ENCODE results near the gene OSBPL9. TPM values are rescaled to one million over a fixed set of nuclear protein-coding genes. Genes with fewer than 3 reads are reported as not detected.

OSBPL9 gene
- total RNA-seq, 4 donors from 2014 or later, result 56.9 to 110 (median 78.3) TPM

- Histone ChIP-seq H3K9me3 (no peaks in the 10 kb centered on the region), H3K36me3 (no peaks in the 10 kb centered on the region), H3K27me3 (no peaks in the 10 kb centered on the region), H3K27ac (peak overlapping the region in 3 of 4 donors; percentile 44 to 50 (median 44)), H3K4me1 (peaks cover 8 to 25% (median 14%) of the 10 kb centered on the region in 3 donors), H3K4me3 (no peak overlapping the region)
- TF ChIP-seq POLR2AphosphoS5 (IDR thresholded peaks at IDR 0.05) (peak; percentile 22), POLR2A (IDR thresholded peaks at IDR 0.05) (no peak), EP300 (IDR thresholded peaks at IDR 0.05) (no peak)
- TF ChIP-seq, protein P1, sequence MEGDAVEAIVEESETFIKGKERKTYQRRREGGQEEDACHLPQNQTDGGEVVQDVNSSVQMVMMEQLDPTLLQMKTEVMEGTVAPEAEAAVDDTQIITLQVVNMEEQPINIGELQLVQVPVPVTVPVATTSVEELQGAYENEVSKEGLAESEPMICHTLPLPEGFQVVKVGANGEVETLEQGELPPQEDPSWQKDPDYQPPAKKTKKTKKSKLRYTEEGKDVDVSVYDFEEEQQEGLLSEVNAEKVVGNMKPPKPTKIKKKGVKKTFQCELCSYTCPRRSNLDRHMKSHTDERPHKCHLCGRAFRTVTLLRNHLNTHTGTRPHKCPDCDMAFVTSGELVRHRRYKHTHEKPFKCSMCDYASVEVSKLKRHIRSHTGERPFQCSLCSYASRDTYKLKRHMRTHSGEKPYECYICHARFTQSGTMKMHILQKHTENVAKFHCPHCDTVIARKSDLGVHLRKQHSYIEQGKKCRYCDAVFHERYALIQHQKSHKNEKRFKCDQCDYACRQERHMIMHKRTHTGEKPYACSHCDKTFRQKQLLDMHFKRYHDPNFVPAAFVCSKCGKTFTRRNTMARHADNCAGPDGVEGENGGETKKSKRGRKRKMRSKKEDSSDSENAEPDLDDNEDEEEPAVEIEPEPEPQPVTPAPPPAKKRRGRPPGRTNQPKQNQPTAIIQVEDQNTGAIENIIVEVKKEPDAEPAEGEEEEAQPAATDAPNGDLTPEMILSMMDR (IDR thresholded peaks at IDR 0.05), result no peak
- 10 to 12% methylated on average over 3 of the region's 3 CpGs for WGBS, 2 donors (ENCODE audit: low coverage in 1 of 2)
- ATAC-seq, result peak; percentile 86
These were observed 44.2 kb downstream of the OSBPL9 start for GRCh38 chr1:51661081-51661518.

DNA sequence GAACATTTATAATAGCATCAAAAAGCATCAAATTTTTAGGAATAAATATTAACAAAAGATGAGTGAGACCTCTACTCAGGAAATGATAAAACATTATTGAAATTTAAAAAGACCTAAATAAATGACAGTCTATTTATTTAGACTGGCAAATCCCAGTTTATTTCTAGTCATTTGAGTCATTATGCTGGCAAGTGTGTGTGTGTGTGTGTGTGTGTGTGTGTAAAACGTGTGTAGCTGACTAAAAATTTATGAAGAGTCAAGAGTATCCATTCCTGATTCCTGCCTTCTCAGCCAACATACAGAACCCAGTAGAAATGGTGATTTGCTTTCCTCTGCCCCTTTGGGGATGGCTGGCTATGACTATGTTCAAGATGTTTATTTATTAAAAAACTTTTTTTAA, 46.2 kb downstream of the OSBPL9 start:
- no peaks in the 10 kb centered on the region for H3K9me3 ChIP-seq
- peaks cover 8 to 34% (median 14%) of the 10 kb centered on the region in 3 donors for H3K4me1 ChIP-seq
- no peaks in the 10 kb centered on the region for H3K36me3 ChIP-seq
- H3K27me3 ChIP-seq, result no peaks in the 10 kb centered on the region
- TF ChIP-seq POLR2AphosphoS5 (IDR thresholded peaks at IDR 0.05), result no peak
- ATAC-seq, result no peak
- H3K27ac ChIP-seq, result no peak overlapping the region
- no peak overlapping the region for H3K4me3 ChIP-seq
- 26% methylated on average over 1 of the region's 1 CpG; no CpG with 5 or more reads in 1 of the 2 donors for WGBS, 2 donors (ENCODE audit: low coverage in 1 of 2)

- Histone ChIP-seq H3K9me3 (no peaks in the 10 kb centered on the region), H3K27ac (no peak overlapping the region), H3K4me3 (no peak overlapping the region), H3K4me1 (peaks cover 8 to 40% (median 14%) of the 10 kb centered on the region in 3 donors), H3K36me3 (no peaks in the 10 kb centered on the region), H3K27me3 (no peaks in the 10 kb centered on the region)
- no peak for ATAC-seq
- WGBS, 2 donors (ENCODE audit: low coverage in 1 of 2), result 77 to 100% methylated on average over 2 of the region's 2 CpGs
- TF ChIP-seq, protein P1 (IDR thresholded peaks at IDR 0.05), result no peak
- TF ChIP-seq EP300 (IDR thresholded peaks at IDR 0.05) (no peak), POLR2A (IDR thresholded peaks at IDR 0.05) (no peak), POLR2AphosphoS5 (IDR thresholded peaks at IDR 0.05) (no peak)
These were observed 46.8 kb downstream of the OSBPL9 start for GRCh38 chr1:51663721-51664120.

- Histone ChIP-seq H3K27me3 (no peaks in the 10 kb centered on the region), H3K4me3 (no peak overlapping the region), H3K36me3 (no peaks in the 10 kb centered on the region), H3K9me3 (no peaks in the 10 kb centered on the region), H3K27ac (no peak overlapping the region), H3K4me1 (peaks cover 8 to 48% (median 14%) of the 10 kb centered on the region in 3 donors)
- WGBS, 2 donors (ENCODE audit: low coverage in 1 of 2), result 96% methylated on average over 4 to 5 of the region's 6 CpGs
- TF ChIP-seq POLR2A (IDR thresholded peaks at IDR 0.05), result no peak
- TF ChIP-seq POLR2AphosphoS5 (IDR thresholded peaks at IDR 0.05), result no peak
- TF ChIP-seq, protein P1 (IDR thresholded peaks at IDR 0.05), result no peak
- no peak for TF ChIP-seq EP300 (IDR thresholded peaks at IDR 0.05)
- ATAC-seq, result no peak
These were observed 47.7 kb downstream of the OSBPL9 start for GRCh38 chr1:51664421-51665240.

DNA sequence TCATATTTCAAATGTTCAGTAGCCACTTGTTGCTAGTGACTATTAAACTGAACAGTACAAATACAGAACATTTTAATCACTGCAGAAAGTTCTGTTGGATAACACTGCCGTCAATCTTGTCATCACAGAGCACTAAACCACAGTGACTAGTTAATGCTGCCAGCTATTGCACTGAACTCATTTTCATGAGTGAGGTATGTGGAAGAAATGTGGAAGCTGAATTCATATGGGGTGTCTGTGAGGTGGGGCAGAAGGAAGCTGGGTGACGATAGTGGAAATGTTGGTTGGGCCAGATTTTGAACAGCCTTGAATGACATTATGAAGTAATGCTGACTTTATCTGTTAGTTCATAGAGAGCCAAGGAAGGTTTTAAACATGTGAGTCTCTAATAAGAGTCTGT, 49.6 kb downstream of the OSBPL9 start:
- peaks cover 0 to 38% (median 3%) of the 10 kb centered on the region in 3 donors for H3K4me1 ChIP-seq
- H3K27me3 ChIP-seq, result no peaks in the 10 kb centered on the region
- peak; percentile 85 for ATAC-seq
- WGBS, 2 donors (ENCODE audit: low coverage in 1 of 2), result 47 to 78% methylated on average over 2 of the region's 2 CpGs
- TF ChIP-seq POLR2A (IDR thresholded peaks at IDR 0.05) (no peak), EP300 (IDR thresholded peaks at IDR 0.05) (no peak), POLR2AphosphoS5 (IDR thresholded peaks at IDR 0.05) (no peak)
- TF ChIP-seq, protein P1 (IDR thresholded peaks at IDR 0.05), result no peak
- H3K4me3 ChIP-seq, result no peak overlapping the region
- no peaks in the 10 kb centered on the region for H3K9me3 ChIP-seq
- H3K27ac ChIP-seq, result peak overlapping the region in 1 of 4 donors; percentile 36
- no peaks in the 10 kb centered on the region for H3K36me3 ChIP-seq
